C4-2B (cell line): ENCODE results near the gene CRTC3.

Experiments used
- ZFX ChIP-seq: fragments of 450-650 bp; IDR thresholded peaks from 2 replicates; pipeline ENCODE4 v1.6.1; 2017
- TF ChIP-seq, protein P1 (sequence below): fragments of 450-650 bp; conservative IDR thresholded peaks from 2 replicates; pipeline ENCODE4 v1.5.1; 2017; ENCODE audit warnings: mild to moderate bottlenecking

DNA sequence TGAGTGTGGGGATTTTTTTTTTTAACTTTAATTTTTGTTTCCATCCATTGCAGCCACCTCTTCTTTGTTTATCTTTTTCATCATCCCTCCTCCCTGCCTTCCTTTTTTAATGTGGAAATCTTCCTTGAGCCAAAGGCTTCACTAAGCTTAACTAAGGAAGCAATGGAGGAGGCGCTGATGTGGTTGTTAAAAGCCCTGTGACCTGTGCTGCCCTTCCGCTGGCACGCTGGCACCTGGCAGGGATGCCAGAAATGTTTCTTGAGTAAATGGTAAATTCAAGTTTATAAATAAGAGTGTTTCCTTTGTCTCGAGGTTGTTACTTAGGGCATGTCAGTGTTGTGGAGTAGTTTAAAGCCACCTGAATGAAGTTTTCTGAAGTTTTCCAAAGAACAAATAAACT is 69.4 kb downstream of the CRTC3 start:
- TF ChIP-seq, protein P1, sequence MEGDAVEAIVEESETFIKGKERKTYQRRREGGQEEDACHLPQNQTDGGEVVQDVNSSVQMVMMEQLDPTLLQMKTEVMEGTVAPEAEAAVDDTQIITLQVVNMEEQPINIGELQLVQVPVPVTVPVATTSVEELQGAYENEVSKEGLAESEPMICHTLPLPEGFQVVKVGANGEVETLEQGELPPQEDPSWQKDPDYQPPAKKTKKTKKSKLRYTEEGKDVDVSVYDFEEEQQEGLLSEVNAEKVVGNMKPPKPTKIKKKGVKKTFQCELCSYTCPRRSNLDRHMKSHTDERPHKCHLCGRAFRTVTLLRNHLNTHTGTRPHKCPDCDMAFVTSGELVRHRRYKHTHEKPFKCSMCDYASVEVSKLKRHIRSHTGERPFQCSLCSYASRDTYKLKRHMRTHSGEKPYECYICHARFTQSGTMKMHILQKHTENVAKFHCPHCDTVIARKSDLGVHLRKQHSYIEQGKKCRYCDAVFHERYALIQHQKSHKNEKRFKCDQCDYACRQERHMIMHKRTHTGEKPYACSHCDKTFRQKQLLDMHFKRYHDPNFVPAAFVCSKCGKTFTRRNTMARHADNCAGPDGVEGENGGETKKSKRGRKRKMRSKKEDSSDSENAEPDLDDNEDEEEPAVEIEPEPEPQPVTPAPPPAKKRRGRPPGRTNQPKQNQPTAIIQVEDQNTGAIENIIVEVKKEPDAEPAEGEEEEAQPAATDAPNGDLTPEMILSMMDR = no peak
- no peak for TF ChIP-seq ZFX
